Measurements from ENCODE around the gene ABTB2. TPM values are rescaled to one million over a fixed set of nuclear protein-coding genes. Genes with fewer than 3 reads are reported as not detected.

Gene ABTB2
- total RNA-seq, 4 donors from 2014 or later = 5.4 to 15.6 (median 12.8) TPM

DNA sequence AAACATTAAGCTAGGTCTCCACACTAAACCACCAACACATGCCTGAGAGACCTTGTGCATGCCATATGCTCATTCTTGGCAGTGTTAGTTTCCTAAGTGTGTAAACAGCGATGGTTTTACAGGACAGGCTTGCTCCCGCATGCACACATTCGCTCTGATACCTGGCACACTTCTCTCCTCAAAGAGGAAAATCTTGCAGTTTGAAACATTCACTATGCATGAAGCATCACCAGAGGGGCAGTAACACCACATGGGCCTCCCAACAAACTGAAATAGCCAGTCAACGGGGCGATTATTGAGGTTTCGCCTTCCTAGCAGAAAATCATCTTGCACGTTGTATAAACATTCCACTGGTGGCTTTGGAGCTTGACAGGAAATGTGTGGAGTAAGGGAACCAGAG lies 52.6 kb downstream of the ABTB2 start:
- DNase-seq (ENCODE audit: low spot score in 2 of 2) = no peak
- no peaks in the 10 kb centered on the region for H3K36me3 ChIP-seq
- peaks cover 6% of the 10 kb centered on the region for H3K4me1 ChIP-seq
- 70% methylated on average over 7 of the region's 7 CpGs for WGBS
- no peak overlapping the region for H3K4me3 ChIP-seq
- H3K27me3 ChIP-seq = no peaks in the 10 kb centered on the region
- no peak overlapping the region for H3K27ac ChIP-seq
- H3K9me3 ChIP-seq = no peaks in the 10 kb centered on the region
- TF ChIP-seq POLR2AphosphoS5 (IDR thresholded peaks at IDR 0.05) = no peak
- TF ChIP-seq, protein P1, sequence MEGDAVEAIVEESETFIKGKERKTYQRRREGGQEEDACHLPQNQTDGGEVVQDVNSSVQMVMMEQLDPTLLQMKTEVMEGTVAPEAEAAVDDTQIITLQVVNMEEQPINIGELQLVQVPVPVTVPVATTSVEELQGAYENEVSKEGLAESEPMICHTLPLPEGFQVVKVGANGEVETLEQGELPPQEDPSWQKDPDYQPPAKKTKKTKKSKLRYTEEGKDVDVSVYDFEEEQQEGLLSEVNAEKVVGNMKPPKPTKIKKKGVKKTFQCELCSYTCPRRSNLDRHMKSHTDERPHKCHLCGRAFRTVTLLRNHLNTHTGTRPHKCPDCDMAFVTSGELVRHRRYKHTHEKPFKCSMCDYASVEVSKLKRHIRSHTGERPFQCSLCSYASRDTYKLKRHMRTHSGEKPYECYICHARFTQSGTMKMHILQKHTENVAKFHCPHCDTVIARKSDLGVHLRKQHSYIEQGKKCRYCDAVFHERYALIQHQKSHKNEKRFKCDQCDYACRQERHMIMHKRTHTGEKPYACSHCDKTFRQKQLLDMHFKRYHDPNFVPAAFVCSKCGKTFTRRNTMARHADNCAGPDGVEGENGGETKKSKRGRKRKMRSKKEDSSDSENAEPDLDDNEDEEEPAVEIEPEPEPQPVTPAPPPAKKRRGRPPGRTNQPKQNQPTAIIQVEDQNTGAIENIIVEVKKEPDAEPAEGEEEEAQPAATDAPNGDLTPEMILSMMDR (IDR thresholded peaks at IDR 0.05) = no peak
- no peak for TF ChIP-seq POLR2A (IDR thresholded peaks at IDR 0.05)
- no peak for TF ChIP-seq EP300 (IDR thresholded peaks at IDR 0.05)

DNA sequence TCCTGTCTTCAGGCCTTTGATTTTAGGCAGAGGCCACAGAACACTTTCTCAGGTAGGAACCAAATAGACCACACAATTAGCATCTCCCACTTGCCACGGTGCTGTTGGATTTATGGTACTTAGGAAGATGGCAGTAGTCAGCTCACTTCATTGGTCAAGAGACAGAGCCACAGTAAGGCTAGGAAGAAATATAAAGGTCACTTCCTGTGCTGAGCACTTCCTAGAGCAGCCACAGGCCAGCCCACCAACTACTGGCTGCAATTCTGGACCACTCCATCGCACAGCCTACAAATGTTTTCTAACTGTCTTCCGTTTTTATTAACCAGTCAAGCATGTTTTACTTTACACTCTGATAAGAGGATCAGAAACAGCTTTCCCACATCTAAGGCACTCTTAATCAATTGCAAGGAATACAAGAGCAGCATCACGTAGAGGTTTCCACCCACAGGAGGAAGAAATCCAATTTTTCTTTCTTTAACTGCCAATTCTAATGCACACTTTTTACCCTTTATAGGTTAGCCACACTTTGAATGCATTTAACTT lies 54.7 kb downstream of the ABTB2 start:
- no peak overlapping the region for H3K27ac ChIP-seq
- 89% methylated on average over 4 of the region's 4 CpGs for WGBS
- H3K4me1 ChIP-seq = peaks cover 4% of the 10 kb centered on the region
- H3K9me3 ChIP-seq = no peaks in the 10 kb centered on the region
- no peaks in the 10 kb centered on the region for H3K36me3 ChIP-seq
- no peak for TF ChIP-seq EP300 (IDR thresholded peaks at IDR 0.05)
- TF ChIP-seq, protein P1 (IDR thresholded peaks at IDR 0.05) = no peak
- no peak for TF ChIP-seq POLR2AphosphoS5 (IDR thresholded peaks at IDR 0.05)
- TF ChIP-seq POLR2A (IDR thresholded peaks at IDR 0.05) = no peak
- no peak for DNase-seq (ENCODE audit: low spot score in 2 of 2)
- no peak overlapping the region for H3K4me3 ChIP-seq
- H3K27me3 ChIP-seq = no peaks in the 10 kb centered on the region

DNA sequence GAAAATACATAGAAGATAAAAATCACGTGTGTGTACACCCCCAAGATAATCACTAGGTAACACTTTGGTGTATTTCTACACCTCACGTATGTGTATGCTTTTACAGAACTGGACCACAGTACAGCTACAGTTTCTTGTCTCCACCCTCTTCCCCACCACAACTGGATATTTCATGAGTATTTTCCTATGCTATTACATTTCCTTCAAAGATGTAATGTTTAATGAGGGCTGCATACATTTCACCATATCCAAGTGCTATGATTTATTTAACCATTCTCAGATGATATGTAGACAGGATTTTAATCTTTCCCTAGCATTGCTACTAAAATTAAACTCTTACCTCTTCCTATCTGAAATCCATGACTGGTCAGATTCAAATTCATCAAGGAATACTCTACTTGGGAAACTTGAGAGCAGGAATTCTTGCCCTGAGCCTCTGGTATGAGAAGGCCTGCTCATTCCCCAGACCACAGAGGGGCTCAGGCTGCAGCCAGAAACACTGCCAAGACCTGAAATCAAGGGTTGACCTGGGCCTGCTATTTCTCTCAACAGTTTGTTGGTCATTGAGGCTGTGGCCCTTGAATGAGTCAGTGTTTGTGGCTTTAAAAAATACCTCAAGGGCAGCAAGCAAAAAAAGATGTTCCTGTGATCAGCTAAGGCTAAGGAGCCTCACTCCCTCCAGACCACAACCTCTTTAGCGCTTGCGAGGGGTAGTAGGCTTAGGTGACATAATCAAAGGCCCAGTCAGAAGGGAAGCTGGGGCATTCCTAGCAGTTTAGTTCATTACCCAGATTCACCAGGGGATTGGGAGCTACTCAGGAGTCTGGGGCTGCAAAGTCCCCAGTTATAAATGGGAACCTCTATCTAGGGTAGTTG lies 55.5 kb downstream of the ABTB2 start:
- 92% methylated on average over 4 of the region's 4 CpGs for WGBS
- TF ChIP-seq POLR2A (IDR thresholded peaks at IDR 0.05) (no peak), EP300 (IDR thresholded peaks at IDR 0.05) (no peak), POLR2AphosphoS5 (IDR thresholded peaks at IDR 0.05) (no peak)
- TF ChIP-seq, protein P1 (IDR thresholded peaks at IDR 0.05) = no peak
- Histone ChIP-seq H3K27me3 (no peaks in the 10 kb centered on the region), H3K36me3 (no peaks in the 10 kb centered on the region), H3K27ac (no peak overlapping the region), H3K9me3 (no peaks in the 10 kb centered on the region), H3K4me3 (no peak overlapping the region), H3K4me1 (peaks cover 4% of the 10 kb centered on the region)
- DNase-seq (ENCODE audit: low spot score in 2 of 2) = no peak

DNA sequence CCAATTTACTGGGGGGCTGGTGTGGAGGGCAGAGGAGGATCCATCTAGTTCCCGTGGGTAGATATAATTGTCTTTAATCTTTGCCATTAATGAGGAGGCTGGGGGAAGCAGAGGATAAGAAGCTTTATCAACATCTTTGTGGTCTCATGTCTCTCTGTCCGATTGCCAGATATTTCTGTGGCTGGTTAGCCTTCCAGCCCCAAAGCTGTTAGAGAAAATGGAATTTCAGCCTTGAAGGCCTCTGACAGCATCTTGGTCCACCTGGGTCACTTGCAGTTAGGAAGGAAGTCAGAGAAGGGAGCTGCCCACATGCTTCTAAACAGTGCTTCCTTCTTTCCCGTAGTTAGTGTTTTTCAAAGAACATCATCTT lies 56.9 kb downstream of the ABTB2 start:
- TF ChIP-seq EP300 (IDR thresholded peaks at IDR 0.05) = no peak
- TF ChIP-seq, protein P1 (IDR thresholded peaks at IDR 0.05) = no peak
- TF ChIP-seq POLR2A (IDR thresholded peaks at IDR 0.05) = no peak
- TF ChIP-seq POLR2AphosphoS5 (IDR thresholded peaks at IDR 0.05) = no peak
- no peak for DNase-seq (ENCODE audit: low spot score in 2 of 2)
- WGBS = 70% methylated on average over 3 of the region's 3 CpGs

More for the DNA sequence above, 56.9 kb downstream of the ABTB2 start:
- Histone ChIP-seq H3K4me3 (no peak overlapping the region), H3K4me1 (peaks cover 4% of the 10 kb centered on the region), H3K27me3 (no peaks in the 10 kb centered on the region), H3K36me3 (no peaks in the 10 kb centered on the region), H3K27ac (no peak overlapping the region), H3K9me3 (no peaks in the 10 kb centered on the region)
